GM12864 (cell line): ENCODE measurements around the gene KCNQ1.

ENCODE experiments used
- DNase-seq: peaks from one replicate; pipeline ENCODE4 v3.0.0-alpha.2; 2011; ENCODE audit warnings: low read depth
- H3K4me3 ChIP-seq: 2 replicates; pipeline ENCODE4 v1.5.1; 2011; ENCODE audit warnings: mild to moderate bottlenecking, low read depth, low read length, control low read depth
- CTCF ChIP-seq: IDR thresholded peaks from 2 replicates; pipeline ENCODE4 v1.5.1; 2011; ENCODE audit warnings: low read depth, mild to moderate bottlenecking, moderate library complexity, low read length, control low read depth, inconsistent platforms; ENCODE audit errors: missing control alignments

Gene KCNQ1

GRCh38 chr11:2681408-2682145, 236.8 kb downstream of the KCNQ1 start:
- DNase-seq: no peak
- H3K4me3 ChIP-seq: no peak overlapping the region
- TF ChIP-seq CTCF: no peak

- H3K4me3 ChIP-seq: no peak overlapping the region
- no peak for DNase-seq
- no peak for TF ChIP-seq CTCF
Measured at GRCh38 chr11:2683806-2684205, 239.0 kb downstream of the KCNQ1 start.

- no peak for TF ChIP-seq CTCF
- no peak for DNase-seq
- H3K4me3 ChIP-seq: no peak overlapping the region
Measured at GRCh38 chr11:2684581-2684980, 239.8 kb downstream of the KCNQ1 start.

GRCh38 chr11:2685051-2685450, 240.2 kb downstream of the KCNQ1 start:
- DNase-seq: no peak
- no peak for TF ChIP-seq CTCF
- H3K4me3 ChIP-seq: no peak overlapping the region

GRCh38 chr11:2685566-2686359, 241.0 kb downstream of the KCNQ1 start:
- DNase-seq: no peak
- no peak overlapping the region for H3K4me3 ChIP-seq
- TF ChIP-seq CTCF: no peak

- H3K4me3 ChIP-seq: no peak overlapping the region
- no peak for TF ChIP-seq CTCF
- no peak for DNase-seq
Measured at GRCh38 chr11:2686360-2687222, 241.8 kb downstream of the KCNQ1 start.
